ENCODE data around the gene KIF4B. TPM values are rescaled to one million over a fixed set of nuclear protein-coding genes. Genes with fewer than 3 reads are reported as not detected.
A peak's percentile ranks its signal among the peaks of the same experiment; 100 is the strongest.
"Not testable (repeated sequence)": the region's sequence is repeated elsewhere in the genome, so short reads cannot be mapped to it uniquely, and the experiment has no call there.

Gene KIF4B
- polyA plus RNA-seq, 4 donors, result 0.03 TPM; not detected in 3

DNA sequence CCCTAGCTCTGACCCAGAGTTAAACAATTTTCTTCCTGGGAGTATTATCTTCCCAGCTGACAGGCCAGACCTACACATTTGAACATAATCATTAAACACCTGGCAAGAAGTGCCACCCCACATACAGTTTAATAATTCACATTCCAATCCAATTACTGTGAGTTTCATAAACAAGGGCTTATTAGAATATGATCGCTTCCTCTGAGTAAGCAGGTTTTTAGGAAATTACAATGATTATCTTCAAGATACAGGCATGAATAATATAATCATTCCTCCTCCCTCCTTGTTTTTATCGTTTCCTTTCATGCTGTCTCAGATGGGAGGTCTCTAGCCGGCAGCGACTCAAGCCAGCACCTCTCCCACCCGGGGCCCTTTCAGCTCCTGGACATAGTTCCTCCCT lies 15.8 kb upstream of the KIF4B start:
- H3K36me3 ChIP-seq (ENCODE audit: control insufficient read depth in 3 of 3, insufficient read depth in 2 of 3, low read depth in 1 of 3, low read length in 3 of 3), result no peaks in the 10 kb centered on the region
- 49 to 62% (median 51%) methylated on average over 5 of the region's 5 CpGs for WGBS, 3 donors
- H3K27me3 ChIP-seq (ENCODE audit: control insufficient read depth in 3 of 3, insufficient read depth in 3 of 3, low read length in 3 of 3), result no peaks in the 10 kb centered on the region
- FAIRE-seq, result no peak
- H3K4me3 ChIP-seq (ENCODE audit: low read depth in 1 of 3, low read length in 3 of 3), result no peak overlapping the region
- no peaks in the 10 kb centered on the region for H3K4me1 ChIP-seq (ENCODE audit: control insufficient read depth in 3 of 3, insufficient read depth in 2 of 3, low read depth in 1 of 3, low read length in 2 of 3)
- H3K9me3 ChIP-seq (ENCODE audit: control insufficient read depth in 2 of 2, insufficient read depth in 1 of 2, low read depth in 1 of 2, low read length in 1 of 2), result no peaks in the 10 kb centered on the region
- no peak overlapping the region for H3K27ac ChIP-seq (ENCODE audit: low read depth in 1 of 3, low read length in 2 of 3)
- no peak for DNase-seq

DNA sequence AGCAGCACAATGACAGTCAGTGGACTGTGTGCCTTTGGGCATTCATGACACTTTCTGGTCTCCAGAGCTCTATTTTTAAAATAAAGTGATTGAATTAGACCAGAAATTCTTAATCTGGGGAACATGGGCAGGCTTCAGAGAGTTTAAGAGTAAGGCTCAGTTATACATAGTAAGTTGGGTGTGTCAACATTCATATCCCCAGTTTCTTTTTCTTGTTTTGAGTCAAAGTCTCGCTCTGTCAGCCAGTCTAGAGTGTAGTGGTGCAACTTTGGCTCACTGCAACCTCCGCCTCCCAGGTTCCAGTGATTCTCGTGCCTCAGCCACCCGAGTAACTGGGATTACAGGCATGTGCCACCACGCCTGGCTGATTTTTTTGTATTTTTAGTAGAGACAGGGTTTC lies 13.7 kb upstream of the KIF4B start:
- H3K4me3 ChIP-seq (ENCODE audit: low read depth in 1 of 3, low read length in 3 of 3), result no peak overlapping the region
- H3K27ac ChIP-seq (ENCODE audit: low read depth in 1 of 3, low read length in 2 of 3), result no peak overlapping the region
- no peak for FAIRE-seq
- DNase-seq, result no peak
- no peaks in the 10 kb centered on the region for H3K27me3 ChIP-seq (ENCODE audit: control insufficient read depth in 3 of 3, insufficient read depth in 3 of 3, low read length in 3 of 3)
- WGBS, 3 donors, result 70 to 82% (median 78%) methylated on average over 5 of the region's 5 CpGs
- no peaks in the 10 kb centered on the region for H3K36me3 ChIP-seq (ENCODE audit: control insufficient read depth in 3 of 3, insufficient read depth in 2 of 3, low read depth in 1 of 3, low read length in 3 of 3)
- no peaks in the 10 kb centered on the region for H3K4me1 ChIP-seq (ENCODE audit: control insufficient read depth in 3 of 3, insufficient read depth in 2 of 3, low read depth in 1 of 3, low read length in 2 of 3)
- H3K9me3 ChIP-seq (ENCODE audit: control insufficient read depth in 2 of 2, insufficient read depth in 1 of 2, low read depth in 1 of 2, low read length in 1 of 2), result peaks cover 0 to 2% of the 10 kb centered on the region in 2 donors

DNA sequence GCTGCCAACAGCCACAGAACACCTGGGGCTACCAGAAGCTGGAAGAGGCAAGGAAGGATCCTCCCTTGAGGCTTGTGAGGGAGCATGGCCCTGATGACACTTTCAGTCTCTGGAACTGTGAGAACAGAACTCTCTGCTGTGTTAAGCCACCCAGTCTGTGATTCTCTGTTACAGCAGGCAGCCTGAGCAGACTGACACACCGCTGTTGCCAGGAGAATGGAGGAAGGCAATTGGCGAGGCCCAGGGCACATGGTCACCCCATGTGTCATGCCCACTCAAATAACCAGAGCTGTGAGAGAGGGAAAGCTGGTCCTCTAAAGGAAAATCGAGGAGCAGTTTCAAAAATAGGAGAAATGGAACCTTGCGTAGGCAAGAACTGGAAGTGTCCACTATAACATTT lies 12.0 kb upstream of the KIF4B start:
- WGBS, 3 donors, result 85 to 89% (median 89%) methylated on average over 4 of the region's 4 CpGs

DNA sequence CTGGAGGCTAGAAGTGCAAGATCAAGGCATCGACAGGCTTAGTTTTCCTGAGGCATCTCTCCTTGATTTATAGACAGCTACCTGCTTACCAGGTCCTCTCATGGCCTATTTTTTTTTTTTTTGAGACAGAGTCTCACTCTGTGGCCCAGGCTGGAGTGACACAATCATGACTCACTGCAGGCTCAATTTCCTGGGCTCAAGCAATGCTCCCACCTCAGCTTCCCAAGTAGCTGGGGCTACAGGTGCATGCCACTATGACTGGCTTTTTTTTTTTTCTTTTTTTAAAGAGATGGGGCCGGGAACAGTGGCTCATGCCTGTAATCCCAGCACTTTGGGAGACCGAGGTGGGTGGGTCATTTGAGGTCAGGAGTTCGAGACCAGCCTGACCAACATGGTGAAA lies 10.8 kb upstream of the KIF4B start:
- not testable (repeated sequence) for H3K4me1 ChIP-seq (ENCODE audit: control insufficient read depth in 3 of 3, insufficient read depth in 2 of 3, low read depth in 1 of 3, low read length in 2 of 3); DNase-seq; H3K27ac ChIP-seq (ENCODE audit: low read depth in 1 of 3, low read length in 2 of 3); FAIRE-seq; H3K4me3 ChIP-seq (ENCODE audit: low read depth in 1 of 3, low read length in 3 of 3); H3K27me3 ChIP-seq (ENCODE audit: control insufficient read depth in 3 of 3, insufficient read depth in 3 of 3, low read length in 3 of 3); H3K36me3 ChIP-seq (ENCODE audit: control insufficient read depth in 3 of 3, insufficient read depth in 2 of 3, low read depth in 1 of 3, low read length in 3 of 3); H3K9me3 ChIP-seq (ENCODE audit: control insufficient read depth in 2 of 2, insufficient read depth in 1 of 2, low read depth in 1 of 2, low read length in 1 of 2)
- WGBS, 3 donors, result 65 to 84% (median 82%) methylated on average over 4 of the region's 4 CpGs

More for the DNA sequence above, 12.0 kb upstream of the KIF4B start:
- FAIRE-seq, result no peak
- DNase-seq, result no peak
- Histone ChIP-seq H3K4me3 (ENCODE audit: low read depth in 1 of 3, low read length in 3 of 3) (no peak overlapping the region), H3K9me3 (ENCODE audit: control insufficient read depth in 2 of 2, insufficient read depth in 1 of 2, low read depth in 1 of 2, low read length in 1 of 2) (peaks cover 0 to 2% of the 10 kb centered on the region in 2 donors), H3K36me3 (ENCODE audit: control insufficient read depth in 3 of 3, insufficient read depth in 2 of 3, low read depth in 1 of 3, low read length in 3 of 3) (no peaks in the 10 kb centered on the region), H3K27me3 (ENCODE audit: control insufficient read depth in 3 of 3, insufficient read depth in 3 of 3, low read length in 3 of 3) (no peaks in the 10 kb centered on the region), H3K4me1 (ENCODE audit: control insufficient read depth in 3 of 3, insufficient read depth in 2 of 3, low read depth in 1 of 3, low read length in 2 of 3) (no peaks in the 10 kb centered on the region), H3K27ac (ENCODE audit: low read depth in 1 of 3, low read length in 2 of 3) (no peak overlapping the region)

DNA sequence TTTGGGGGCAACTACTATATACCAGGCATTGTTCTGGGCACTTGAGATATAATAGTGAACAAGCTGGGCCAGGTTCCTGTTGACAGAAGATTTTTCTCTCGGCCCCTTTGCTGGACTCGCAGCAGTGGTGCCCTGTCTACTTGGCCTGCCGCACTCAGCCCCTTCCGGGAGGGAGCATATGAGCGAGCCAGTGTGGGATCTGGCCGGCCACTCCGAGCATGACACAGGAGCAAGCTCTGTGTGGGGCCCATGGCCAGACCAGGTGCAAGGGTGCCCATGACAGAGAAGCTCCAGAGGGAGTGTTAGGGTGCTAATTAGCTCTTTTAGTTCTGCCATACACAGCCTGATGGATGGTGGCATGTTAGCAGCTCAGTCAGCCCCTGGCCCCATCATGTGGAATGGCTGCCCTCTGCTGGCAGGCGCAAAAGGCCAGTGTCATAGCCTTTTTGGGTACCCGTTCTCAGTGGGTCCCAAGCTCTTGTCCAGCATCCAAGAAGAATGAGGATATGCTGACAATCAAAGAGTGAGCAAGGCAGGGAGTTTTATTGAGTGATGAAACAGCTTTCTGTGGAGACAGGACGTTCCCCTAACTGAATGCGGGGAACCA lies 9.3 kb upstream of the KIF4B start:
- Histone ChIP-seq H3K9me3 (ENCODE audit: control insufficient read depth in 2 of 2, insufficient read depth in 1 of 2, low read depth in 1 of 2, low read length in 1 of 2) (peaks cover 0 to 2% of the 10 kb centered on the region in 2 donors), H3K36me3 (ENCODE audit: control insufficient read depth in 3 of 3, insufficient read depth in 2 of 3, low read depth in 1 of 3, low read length in 3 of 3) (no peaks in the 10 kb centered on the region), H3K27me3 (ENCODE audit: control insufficient read depth in 3 of 3, insufficient read depth in 3 of 3, low read length in 3 of 3) (no peaks in the 10 kb centered on the region), H3K4me3 (ENCODE audit: low read depth in 1 of 3, low read length in 3 of 3) (no peak overlapping the region), H3K4me1 (ENCODE audit: control insufficient read depth in 3 of 3, insufficient read depth in 2 of 3, low read depth in 1 of 3, low read length in 2 of 3) (no peaks in the 10 kb centered on the region), H3K27ac (ENCODE audit: low read depth in 1 of 3, low read length in 2 of 3) (no peak overlapping the region)
- FAIRE-seq, result no peak
- DNase-seq, result peak; percentile 9 to 21
- 78 to 87% (median 84%) methylated on average over 11 of the region's 11 CpGs for WGBS, 3 donors

DNA sequence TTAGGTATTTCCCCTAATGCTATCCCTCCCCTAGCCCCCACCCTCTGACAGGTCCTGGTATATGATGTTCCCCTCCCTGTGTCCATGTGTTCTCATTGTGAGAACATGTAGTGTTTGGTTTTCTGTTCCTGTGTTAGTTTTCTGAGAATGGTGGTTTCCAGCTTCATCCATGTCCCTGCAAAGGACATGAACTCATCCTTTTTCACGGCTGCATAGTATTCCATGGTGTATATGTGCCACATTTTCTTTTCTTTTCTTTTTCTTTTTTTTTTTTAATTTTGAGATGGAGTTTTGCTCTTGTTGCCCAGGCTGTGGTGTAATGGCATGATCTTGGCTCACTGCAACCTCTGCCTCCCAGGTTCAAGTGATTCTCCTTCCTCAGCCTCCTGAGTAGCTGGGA lies 7.3 kb upstream of the KIF4B start:
- 85 to 100% (median 86%) methylated on average over 1 of the region's 1 CpG for WGBS, 3 donors
- not testable (repeated sequence) for H3K36me3 ChIP-seq (ENCODE audit: control insufficient read depth in 3 of 3, insufficient read depth in 2 of 3, low read depth in 1 of 3, low read length in 3 of 3); H3K27ac ChIP-seq (ENCODE audit: low read depth in 1 of 3, low read length in 2 of 3); H3K9me3 ChIP-seq (ENCODE audit: control insufficient read depth in 2 of 2, insufficient read depth in 1 of 2, low read depth in 1 of 2, low read length in 1 of 2); H3K4me1 ChIP-seq (ENCODE audit: control insufficient read depth in 3 of 3, insufficient read depth in 2 of 3, low read depth in 1 of 3, low read length in 2 of 3); H3K4me3 ChIP-seq (ENCODE audit: low read depth in 1 of 3, low read length in 3 of 3); H3K27me3 ChIP-seq (ENCODE audit: control insufficient read depth in 3 of 3, insufficient read depth in 3 of 3, low read length in 3 of 3); FAIRE-seq; DNase-seq

DNA sequence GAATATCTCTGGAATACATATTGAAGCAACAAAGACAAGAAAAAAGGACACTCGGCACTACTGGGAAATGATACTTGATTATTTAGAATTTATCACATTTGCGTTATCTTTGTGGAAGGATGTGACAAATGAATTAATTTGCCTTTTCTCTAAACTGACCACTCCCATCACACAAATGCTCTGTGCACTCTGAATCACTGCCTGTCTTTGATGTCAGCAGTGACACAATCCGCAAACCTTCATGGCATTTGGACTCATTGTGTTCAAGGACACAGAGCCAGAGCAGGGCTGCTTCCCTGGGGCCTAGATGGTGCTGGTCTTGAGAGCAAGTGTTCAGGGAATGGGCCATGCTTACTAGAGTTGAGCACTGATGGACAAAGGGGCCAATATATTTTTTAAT lies 4.9 kb upstream of the KIF4B start:
- Histone ChIP-seq H3K4me1 (ENCODE audit: control insufficient read depth in 3 of 3, insufficient read depth in 2 of 3, low read depth in 1 of 3, low read length in 2 of 3) (no peaks in the 10 kb centered on the region), H3K9me3 (ENCODE audit: control insufficient read depth in 2 of 2, insufficient read depth in 1 of 2, low read depth in 1 of 2, low read length in 1 of 2) (peaks cover 0 to 4% of the 10 kb centered on the region in 2 donors), H3K4me3 (ENCODE audit: low read depth in 1 of 3, low read length in 3 of 3) (no peak overlapping the region), H3K27ac (ENCODE audit: low read depth in 1 of 3, low read length in 2 of 3) (no peak overlapping the region), H3K27me3 (ENCODE audit: control insufficient read depth in 3 of 3, insufficient read depth in 3 of 3, low read length in 3 of 3) (no peaks in the 10 kb centered on the region), H3K36me3 (ENCODE audit: control insufficient read depth in 3 of 3, insufficient read depth in 2 of 3, low read depth in 1 of 3, low read length in 3 of 3) (no peaks in the 10 kb centered on the region)
- DNase-seq (no peak), FAIRE-seq (no peak)
- WGBS, 3 donors, result 79 to 89% (median 85%) methylated on average over 3 of the region's 3 CpGs

DNA sequence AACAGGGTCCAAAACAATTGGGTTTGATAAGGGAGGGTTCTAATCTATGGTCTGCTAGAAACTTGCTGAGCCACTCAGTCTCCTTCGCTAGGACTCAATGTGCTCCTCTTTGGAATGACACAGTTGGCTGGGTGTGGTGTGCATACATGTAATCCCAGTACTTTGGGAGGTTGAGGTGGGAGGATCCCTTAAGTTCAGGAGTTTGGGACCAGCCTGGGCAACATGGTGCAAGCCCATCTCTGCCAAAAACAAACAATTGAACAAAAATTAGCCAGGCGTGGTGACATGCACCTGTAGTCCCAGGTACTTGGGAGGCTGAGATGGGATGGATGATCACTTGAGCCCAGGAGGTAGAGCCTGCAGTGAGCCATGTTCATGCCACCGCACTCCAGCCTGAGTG lies 2.7 kb upstream of the KIF4B start:
- FAIRE-seq (no peak), DNase-seq (no peak)
- Histone ChIP-seq H3K27me3 (ENCODE audit: control insufficient read depth in 3 of 3, insufficient read depth in 3 of 3, low read length in 3 of 3) (no peaks in the 10 kb centered on the region), H3K4me3 (ENCODE audit: low read depth in 1 of 3, low read length in 3 of 3) (no peak overlapping the region), H3K4me1 (ENCODE audit: control insufficient read depth in 3 of 3, insufficient read depth in 2 of 3, low read depth in 1 of 3, low read length in 2 of 3) (no peaks in the 10 kb centered on the region), H3K9me3 (ENCODE audit: control insufficient read depth in 2 of 2, insufficient read depth in 1 of 2, low read depth in 1 of 2, low read length in 1 of 2) (peaks cover 0 to 4% of the 10 kb centered on the region in 2 donors), H3K36me3 (ENCODE audit: control insufficient read depth in 3 of 3, insufficient read depth in 2 of 3, low read depth in 1 of 3, low read length in 3 of 3) (no peaks in the 10 kb centered on the region), H3K27ac (ENCODE audit: low read depth in 1 of 3, low read length in 2 of 3) (no peak overlapping the region)
- WGBS, 3 donors, result 80 to 88% (median 88%) methylated on average over 3 of the region's 3 CpGs

DNA sequence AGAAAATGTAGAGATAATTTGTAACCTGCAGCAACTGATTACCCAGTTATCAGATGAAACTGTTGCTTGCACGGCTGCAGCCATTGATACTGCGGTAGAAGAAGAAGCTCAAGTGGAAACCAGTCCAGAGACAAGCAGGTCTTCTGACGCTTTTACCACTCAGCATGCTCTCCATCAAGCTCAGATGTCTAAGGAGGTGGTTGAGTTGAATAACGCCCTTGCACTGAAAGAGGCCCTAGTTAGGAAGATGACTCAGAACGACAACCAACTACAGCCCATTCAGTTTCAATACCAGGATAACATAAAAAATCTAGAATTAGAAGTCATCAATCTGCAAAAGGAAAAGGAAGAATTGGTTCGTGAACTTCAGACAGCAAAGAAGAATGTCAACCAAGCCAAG lies 1.7 kb downstream of the KIF4B start:
- Histone ChIP-seq H3K9me3 (ENCODE audit: control insufficient read depth in 2 of 2, insufficient read depth in 1 of 2, low read depth in 1 of 2, low read length in 1 of 2) (peaks cover 0 to 4% of the 10 kb centered on the region in 2 donors), H3K4me3 (ENCODE audit: low read depth in 1 of 3, low read length in 3 of 3) (no peak overlapping the region), H3K36me3 (ENCODE audit: control insufficient read depth in 3 of 3, insufficient read depth in 2 of 3, low read depth in 1 of 3, low read length in 3 of 3) (no peaks in the 10 kb centered on the region), H3K27me3 (ENCODE audit: control insufficient read depth in 3 of 3, insufficient read depth in 3 of 3, low read length in 3 of 3) (no peaks in the 10 kb centered on the region), H3K27ac (ENCODE audit: low read depth in 1 of 3, low read length in 2 of 3) (no peak overlapping the region), H3K4me1 (ENCODE audit: control insufficient read depth in 3 of 3, insufficient read depth in 2 of 3, low read depth in 1 of 3, low read length in 2 of 3) (no peaks in the 10 kb centered on the region)
- DNase-seq (no peak), FAIRE-seq (no peak)
- WGBS, 3 donors, result 62 to 73% (median 71%) methylated on average over 6 of the region's 6 CpGs

Measured in small intestine (tissue), 7 donors.